ENCODE data around the gene MMP28.

The MMP28 gene

DNA sequence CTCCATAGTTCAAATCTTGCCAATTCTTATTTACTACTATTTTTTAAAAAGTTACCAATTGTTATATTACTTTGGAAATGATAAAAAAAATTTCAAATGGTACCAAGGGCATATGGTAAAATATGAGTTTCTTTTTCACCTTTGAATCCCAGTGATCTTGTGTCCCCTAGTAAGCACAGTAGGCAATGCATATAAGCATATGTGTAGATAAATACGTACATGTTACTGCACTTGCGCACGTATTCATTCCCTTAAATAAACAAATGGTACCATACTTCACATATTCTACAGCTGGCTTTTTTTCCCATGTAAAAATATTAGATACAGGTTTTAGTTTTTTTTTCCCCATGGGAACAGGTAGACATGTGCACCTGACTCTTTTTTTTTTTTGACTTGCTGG is 45.7 kb upstream of the MMP28 start:
- DNase-seq = no peak
- TF ChIP-seq CTCF (IDR thresholded peaks at IDR 0.05; ENCODE audit: low read depth, low read length) = no peak

DNA sequence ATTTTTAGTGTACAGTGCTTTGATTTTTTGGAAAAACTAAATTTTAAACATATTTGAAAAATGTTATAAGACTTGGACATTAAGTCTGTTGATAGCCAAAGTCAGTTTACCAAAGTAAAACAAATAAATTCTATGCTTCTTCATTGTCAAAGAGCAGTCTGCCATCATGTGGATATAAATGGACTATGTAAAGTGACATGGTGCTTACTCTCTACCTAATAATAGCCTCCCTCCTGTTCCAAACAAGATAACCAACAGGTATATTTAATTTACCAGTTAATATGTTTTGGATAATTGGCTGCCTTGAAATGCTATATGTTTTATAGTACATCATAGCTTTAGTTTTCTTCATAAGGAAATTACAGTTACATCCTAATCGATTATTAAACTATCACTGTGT is 29.8 kb upstream of the MMP28 start:
- DNase-seq = no peak
- Histone ChIP-seq H3K9me3 (ENCODE audit: severe bottlenecking) (no peaks in the 10 kb centered on the region), H3K27ac (no peak overlapping the region), H3K27me3 (ENCODE audit: insufficient read depth, low read depth, severe bottlenecking) (no peaks in the 10 kb centered on the region), H3K4me3 (ENCODE audit: low read depth, low read length) (no peak overlapping the region), H3K36me3 (peaks cover 87% of the 10 kb centered on the region)
- TF ChIP-seq CTCF (IDR thresholded peaks at IDR 0.05; ENCODE audit: low read depth, low read length) = no peak

More for the DNA sequence above, 45.7 kb upstream of the MMP28 start:
- Histone ChIP-seq H3K9me3 (ENCODE audit: severe bottlenecking) (no peaks in the 10 kb centered on the region), H3K27ac (no peak overlapping the region), H3K4me3 (ENCODE audit: low read depth, low read length) (no peak overlapping the region), H3K36me3 (peaks cover 94% of the 10 kb centered on the region), H3K27me3 (ENCODE audit: insufficient read depth, low read depth, severe bottlenecking) (no peaks in the 10 kb centered on the region)

- no peak overlapping the region for H3K27ac ChIP-seq
- DNase-seq = no peak
- no peaks in the 10 kb centered on the region for H3K9me3 ChIP-seq (ENCODE audit: severe bottlenecking)
- peaks cover 89% of the 10 kb centered on the region for H3K36me3 ChIP-seq
- H3K4me3 ChIP-seq (ENCODE audit: low read depth, low read length) = no peak overlapping the region
- no peaks in the 10 kb centered on the region for H3K27me3 ChIP-seq (ENCODE audit: insufficient read depth, low read depth, severe bottlenecking)
- TF ChIP-seq CTCF (IDR thresholded peaks at IDR 0.05; ENCODE audit: low read depth, low read length) = no peak
Measured at GRCh38 chr17:35821308-35821707, 25.9 kb upstream of the MMP28 start.

DNA sequence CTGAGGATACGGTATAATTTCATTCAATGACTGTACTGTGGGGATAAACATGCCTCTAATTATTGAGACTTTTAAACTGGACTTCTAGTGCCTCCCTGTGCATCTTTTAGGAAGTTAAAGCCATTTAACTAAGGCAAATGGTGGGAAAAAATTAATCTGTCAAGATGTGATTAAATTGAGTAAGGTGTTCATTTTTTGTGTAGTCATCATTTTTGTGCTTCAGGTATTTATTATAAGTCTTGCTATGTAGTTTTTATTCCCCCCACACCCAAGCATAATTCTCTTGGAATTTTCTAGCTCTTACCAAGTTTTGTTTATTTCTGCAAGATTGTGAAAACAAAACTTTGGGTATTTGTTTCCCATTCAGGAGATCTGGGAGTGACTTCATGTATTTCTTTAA is 24.0 kb upstream of the MMP28 start:
- H3K36me3 ChIP-seq = peaks cover 76% of the 10 kb centered on the region
- no peak overlapping the region for H3K27ac ChIP-seq
- no peak overlapping the region for H3K4me3 ChIP-seq (ENCODE audit: low read depth, low read length)
- no peaks in the 10 kb centered on the region for H3K27me3 ChIP-seq (ENCODE audit: insufficient read depth, low read depth, severe bottlenecking)
- TF ChIP-seq CTCF (IDR thresholded peaks at IDR 0.05; ENCODE audit: low read depth, low read length) = no peak
- no peak for DNase-seq
- no peaks in the 10 kb centered on the region for H3K9me3 ChIP-seq (ENCODE audit: severe bottlenecking)

- H3K9me3 ChIP-seq (ENCODE audit: severe bottlenecking) = no peaks in the 10 kb centered on the region
- H3K36me3 ChIP-seq = peaks cover 61% of the 10 kb centered on the region
- H3K27me3 ChIP-seq (ENCODE audit: insufficient read depth, low read depth, severe bottlenecking) = no peaks in the 10 kb centered on the region
- no peak for DNase-seq
- TF ChIP-seq CTCF (IDR thresholded peaks at IDR 0.05; ENCODE audit: low read depth, low read length) = no peak
- H3K4me3 ChIP-seq (ENCODE audit: low read depth, low read length) = no peak overlapping the region
- no peak overlapping the region for H3K27ac ChIP-seq
Measured at GRCh38 chr17:35817196-35817595, 21.8 kb upstream of the MMP28 start.

DNA sequence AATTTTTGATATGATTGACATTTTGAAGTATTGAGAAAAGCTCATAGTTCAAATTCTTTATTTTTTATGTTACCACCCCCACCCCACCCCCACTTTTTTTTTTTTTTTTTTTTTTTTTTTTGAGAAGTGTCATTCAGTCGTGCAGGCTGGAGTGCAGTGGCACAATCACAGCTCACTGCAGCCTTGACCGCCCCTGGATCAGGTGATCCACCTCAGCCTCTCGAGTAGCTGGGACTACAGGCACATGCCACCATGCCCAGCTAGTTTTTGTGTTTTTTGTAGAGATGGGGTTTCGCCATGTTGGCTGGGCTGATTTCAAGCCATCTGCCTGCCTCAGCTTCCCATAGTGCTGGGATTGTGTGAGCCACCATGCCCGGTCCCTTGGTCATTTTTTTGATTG is 21.3 kb upstream of the MMP28 start:
- Histone ChIP-seq H3K36me3 (peaks cover 65% of the 10 kb centered on the region), H3K9me3 (ENCODE audit: severe bottlenecking) (no peaks in the 10 kb centered on the region), H3K27ac (no peak overlapping the region), H3K27me3 (ENCODE audit: insufficient read depth, low read depth, severe bottlenecking) (no peaks in the 10 kb centered on the region), H3K4me3 (ENCODE audit: low read depth, low read length) (no peak overlapping the region)
- DNase-seq = no peak
- TF ChIP-seq CTCF (IDR thresholded peaks at IDR 0.05; ENCODE audit: low read depth, low read length) = no peak
